ENCODE data around the gene MECR. TPM values are rescaled to one million over a fixed set of nuclear protein-coding genes. Genes with fewer than 3 reads are reported as not detected.
"Not testable (repeated sequence)": the region's sequence is repeated elsewhere in the genome, so short reads cannot be mapped to it uniquely, and the experiment has no call there.

MECR gene
- total RNA-seq, 1 donor from 2014 or later: 15.0 TPM

- DNase-seq: peak; percentile 64
Observed at GRCh38 chr1:29235955-29236711, 5.4 kb upstream of the MECR start, which contains the start of gene PTPRU. Gene PTPRU (plus strand): TSS chr1:29236522. CDS start chr1:29236645, 123 bp downstream.

- not testable (repeated sequence) for DNase-seq
Observed at GRCh38 chr1:29234881-29235280, 4.1 kb upstream of the MECR start.

- DNase-seq: no peak
Observed at GRCh38 chr1:29234471-29234870, 3.7 kb upstream of the MECR start.

GRCh38 chr1:29233693-29234092 is 3.0 kb upstream of the MECR start:
- no peak for DNase-seq

GRCh38 chr1:29232387-29232786 is 1.7 kb upstream of the MECR start:
- DNase-seq: no peak

- DNase-seq: no peak
Observed at GRCh38 chr1:29230204-29230552, 556 bp downstream of the MECR start.

- no peak for DNase-seq
Observed at GRCh38 chr1:29227511-29227910, 3.2 kb downstream of the MECR start.

GRCh38 chr1:29225361-29225760 is 5.4 kb downstream of the MECR start:
- DNase-seq: no peak

GRCh38 chr1:29224356-29224837 is 6.3 kb downstream of the MECR start:
- DNase-seq: no peak

- DNase-seq: no peak
Observed at GRCh38 chr1:29223521-29223920, 7.2 kb downstream of the MECR start.

GRCh38 chr1:29222686-29223085 is 8.0 kb downstream of the MECR start:
- DNase-seq: no peak

GRCh38 chr1:29222260-29222659 is 8.5 kb downstream of the MECR start:
- not testable (repeated sequence) for DNase-seq

GRCh38 chr1:29221296-29221695 is 9.4 kb downstream of the MECR start:
- DNase-seq: no peak

GRCh38 chr1:29218223-29218622 is 12.5 kb downstream of the MECR start:
- no peak for DNase-seq

GRCh38 chr1:29217633-29218032 is 13.1 kb downstream of the MECR start:
- no peak for DNase-seq

- DNase-seq: no peak
Observed at GRCh38 chr1:29213055-29213454, 17.7 kb downstream of the MECR start.

- DNase-seq: no peak
Observed at GRCh38 chr1:29211086-29212030, 19.4 kb downstream of the MECR start.

GRCh38 chr1:29210278-29211085 is 20.3 kb downstream of the MECR start:
- no peak for DNase-seq

- DNase-seq: no peak
Observed at GRCh38 chr1:29209173-29209572, 21.6 kb downstream of the MECR start.

- no peak for DNase-seq
Observed at GRCh38 chr1:29208442-29208841, 22.3 kb downstream of the MECR start.

GRCh38 chr1:29202584-29203340 is 28.0 kb downstream of the MECR start:
- peak; percentile 96 for DNase-seq

- no peak for DNase-seq
Observed at GRCh38 chr1:29202053-29202452, 28.7 kb downstream of the MECR start.
